ENCODE measurements around the gene HIVEP2. TPM values are rescaled to one million over a fixed set of nuclear protein-coding genes. Genes with fewer than 3 reads are reported as not detected.

HIVEP2 gene
- total RNA-seq, 1 experiment from 2014 or later = 4.2 TPM

- H3K4me2 ChIP-seq (ENCODE audit: insufficient read depth, insufficient read length, low read length) = no peak overlapping the region
- H3K9ac ChIP-seq (ENCODE audit: extremely low read depth, insufficient read length, low read length) = no peak overlapping the region
- Mint-ChIP-seq H3K4me1 (peaks cover 8 to 10% of the 10 kb centered on the region in 2 experiments), H3K36me3 (ENCODE audit: insufficient read depth in 1 of 3, low read depth in 3 of 3) (no peaks in the 10 kb centered on the region; a peak in 1 of 7 replicates), H3K9me3 (no peaks in the 10 kb centered on the region; a peak in 1 of 5 replicates), H3K27me3 (ENCODE audit: low read depth) (no peaks in the 10 kb centered on the region; the same call in 1 of the 2 replicates), H3K27ac (no peak overlapping the region), H3K4me3 (no peak overlapping the region)
- H3K9me3 ChIP-seq (ENCODE audit: control insufficient read depth, low read depth, low read length) = no peaks in the 10 kb centered on the region
- H2BK120ac ChIP-seq (ENCODE audit: low read depth, low read length, poor library complexity, severe bottlenecking) = no peak overlapping the region
- no peak overlapping the region for H3K56ac ChIP-seq (ENCODE audit: insufficient read length, low read depth, low read length)
- no peaks in the 10 kb centered on the region for H3K79me1 ChIP-seq (ENCODE audit: insufficient read depth, low read depth, low read length, poor library complexity, severe bottlenecking)
- no peak for DNase-seq
- no peak overlapping the region for H4K8ac ChIP-seq (replicated peaks; ENCODE audit: insufficient read length, low read depth, low read length)
- no peaks in the 10 kb centered on the region for H3K23me2 ChIP-seq (ENCODE audit: insufficient read length, low read depth, low read length, poor library complexity, severe bottlenecking)
- H2BK15ac ChIP-seq (ENCODE audit: low read depth, low read length) = no peak overlapping the region
- no peak overlapping the region for H3K14ac ChIP-seq (ENCODE audit: insufficient read depth, low read length)
- H4K20me1 ChIP-seq (ENCODE audit: control insufficient read depth, insufficient read depth, insufficient read length) = no peaks in the 10 kb centered on the region
- H2AK5ac ChIP-seq (ENCODE audit: insufficient read length, low read length) = no peak overlapping the region
- no peak overlapping the region for H3K23ac ChIP-seq (ENCODE audit: insufficient read length, low read depth, low read length)
- TF ChIP-seq CTCF (conservative IDR thresholded peaks at IDR 0.05) = no peak
- no peak overlapping the region for H4K91ac ChIP-seq (ENCODE audit: insufficient read length, low read depth, low read length)
- no peaks in the 10 kb centered on the region for H3K27me3 ChIP-seq (ENCODE audit: insufficient read depth, low read length)
- no peak overlapping the region for H3K18ac ChIP-seq (ENCODE audit: insufficient read length, low read depth, low read length)
- H2BK20ac ChIP-seq (ENCODE audit: low read depth, low read length, poor library complexity, severe bottlenecking) = no peak overlapping the region
- H3T11ph ChIP-seq (ENCODE audit: low read length) = no peak overlapping the region
- no peak overlapping the region for H2AFZ ChIP-seq (ENCODE audit: low read length)
- no peak overlapping the region for H3K4ac ChIP-seq (ENCODE audit: low read depth, low read length)
- no peaks in the 10 kb centered on the region; the same call in 1 of the 2 replicates for H3K4me1 ChIP-seq (ENCODE audit: insufficient read depth, low read length)
- H3K27ac ChIP-seq (ENCODE audit: insufficient read length, low read depth, low read length) = no peak overlapping the region
- H3K79me2 ChIP-seq (ENCODE audit: insufficient read depth, low read length) = no peaks in the 10 kb centered on the region
- H2BK5ac ChIP-seq (ENCODE audit: insufficient read length, low read length) = no peak overlapping the region
- H4K5ac ChIP-seq (ENCODE audit: insufficient read length, low read depth, low read length) = no peak overlapping the region
- H2BK12ac ChIP-seq (ENCODE audit: insufficient read length, low read depth, low read length) = no peak overlapping the region
Measured at GRCh38 chr6:142718667-142719191, 226.2 kb downstream of the HIVEP2 start.
